Measurements from ENCODE around the gene NCBP2L.

DNA sequence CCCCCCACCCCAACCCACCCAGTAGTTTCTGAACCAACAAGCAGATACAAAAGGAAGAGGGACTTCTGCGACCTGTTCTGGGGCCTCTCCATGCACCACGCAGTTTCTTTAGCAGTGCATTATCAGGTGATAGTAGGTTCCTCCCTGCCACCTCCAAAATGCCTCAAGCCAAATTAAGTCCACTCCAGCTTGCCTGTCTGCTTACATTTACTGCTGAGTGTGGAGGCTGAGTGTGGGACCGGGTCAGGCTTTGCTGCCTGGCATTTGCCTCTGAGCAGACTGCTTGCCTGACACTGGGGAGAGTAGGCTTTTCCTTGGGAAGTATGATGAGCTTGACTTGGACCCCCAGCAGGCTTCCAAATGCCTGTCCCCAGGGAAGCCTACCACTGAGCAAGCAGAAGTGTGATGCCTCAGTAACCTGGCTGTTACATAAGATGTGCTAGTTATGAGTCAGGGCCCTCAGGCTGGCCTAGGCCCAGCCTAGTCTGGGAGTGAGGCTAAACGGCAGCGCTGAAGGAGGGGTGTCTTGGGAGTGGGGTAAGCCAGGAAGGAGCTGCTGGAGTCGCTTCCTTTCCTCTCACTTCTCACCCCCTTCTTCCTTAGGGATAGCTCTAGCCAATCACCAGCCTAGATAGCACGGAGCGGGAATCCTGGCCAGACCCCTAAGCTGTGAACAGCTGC lies 10.9 kb upstream of the NCBP2L start:
- no peak for TF ChIP-seq POLR2A (IDR thresholded peaks at IDR 0.05; ENCODE audit: low read length)
- TF ChIP-seq, protein P1, sequence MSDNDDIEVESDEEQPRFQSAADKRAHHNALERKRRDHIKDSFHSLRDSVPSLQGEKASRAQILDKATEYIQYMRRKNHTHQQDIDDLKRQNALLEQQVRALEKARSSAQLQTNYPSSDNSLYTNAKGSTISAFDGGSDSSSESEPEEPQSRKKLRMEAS (IDR thresholded peaks at IDR 0.05) = no peak
- TF ChIP-seq, protein P2, sequence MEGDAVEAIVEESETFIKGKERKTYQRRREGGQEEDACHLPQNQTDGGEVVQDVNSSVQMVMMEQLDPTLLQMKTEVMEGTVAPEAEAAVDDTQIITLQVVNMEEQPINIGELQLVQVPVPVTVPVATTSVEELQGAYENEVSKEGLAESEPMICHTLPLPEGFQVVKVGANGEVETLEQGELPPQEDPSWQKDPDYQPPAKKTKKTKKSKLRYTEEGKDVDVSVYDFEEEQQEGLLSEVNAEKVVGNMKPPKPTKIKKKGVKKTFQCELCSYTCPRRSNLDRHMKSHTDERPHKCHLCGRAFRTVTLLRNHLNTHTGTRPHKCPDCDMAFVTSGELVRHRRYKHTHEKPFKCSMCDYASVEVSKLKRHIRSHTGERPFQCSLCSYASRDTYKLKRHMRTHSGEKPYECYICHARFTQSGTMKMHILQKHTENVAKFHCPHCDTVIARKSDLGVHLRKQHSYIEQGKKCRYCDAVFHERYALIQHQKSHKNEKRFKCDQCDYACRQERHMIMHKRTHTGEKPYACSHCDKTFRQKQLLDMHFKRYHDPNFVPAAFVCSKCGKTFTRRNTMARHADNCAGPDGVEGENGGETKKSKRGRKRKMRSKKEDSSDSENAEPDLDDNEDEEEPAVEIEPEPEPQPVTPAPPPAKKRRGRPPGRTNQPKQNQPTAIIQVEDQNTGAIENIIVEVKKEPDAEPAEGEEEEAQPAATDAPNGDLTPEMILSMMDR (IDR thresholded peaks at IDR 0.05) = no peak
